ENCODE results near the gene LILRB2.

DNA sequence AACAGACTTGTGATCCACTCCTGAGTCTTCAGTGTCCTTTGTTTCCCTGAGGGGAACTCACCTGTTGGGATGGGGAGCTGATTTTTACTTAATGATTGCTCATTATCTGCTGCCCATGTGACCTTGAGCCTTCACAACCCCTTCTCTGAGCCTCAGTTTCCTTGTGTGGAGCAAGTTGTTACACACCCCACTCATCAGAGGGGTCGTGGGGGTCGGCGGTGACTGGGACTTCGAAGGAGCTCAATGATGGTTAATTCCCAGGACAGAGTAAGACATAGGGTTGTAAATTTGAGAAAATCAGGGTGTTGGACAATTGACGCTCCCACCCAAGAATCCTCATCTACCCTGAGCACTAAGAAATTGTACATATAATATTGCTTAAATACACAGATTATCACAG lies 18.6 kb upstream of the LILRB2 start:
- no peak for TF ChIP-seq CREB1 (IDR thresholded peaks at IDR 0.05)
- no peak for TF ChIP-seq CREB1 (CRISPR knock-in tag; IDR thresholded peaks at IDR 0.05)
- TF ChIP-seq POLR2A (conservative IDR thresholded peaks at IDR 0.05), result no peak
- TF ChIP-seq SOX6 (IDR thresholded peaks at IDR 0.05), result no peak
- no peak for TF ChIP-seq KDM1A (IDR thresholded peaks at IDR 0.05)
- no peak for TF ChIP-seq EZH2 (IDR thresholded peaks at IDR 0.05; ENCODE audit: borderline replicate concordance, low read depth, low read length)
- TF ChIP-seq L3MBTL2 (IDR thresholded peaks at IDR 0.05), result no peak
- TF ChIP-seq ETV6 (IDR thresholded peaks at IDR 0.05; ENCODE audit: borderline replicate concordance in 1 of 2, low read depth in 2 of 2, low read length in 1 of 2), result no peak
- TF ChIP-seq ETV6 (CRISPR knock-in tag; IDR thresholded peaks at IDR 0.05; ENCODE audit: borderline replicate concordance), result no peak
- TF ChIP-seq, protein P1, sequence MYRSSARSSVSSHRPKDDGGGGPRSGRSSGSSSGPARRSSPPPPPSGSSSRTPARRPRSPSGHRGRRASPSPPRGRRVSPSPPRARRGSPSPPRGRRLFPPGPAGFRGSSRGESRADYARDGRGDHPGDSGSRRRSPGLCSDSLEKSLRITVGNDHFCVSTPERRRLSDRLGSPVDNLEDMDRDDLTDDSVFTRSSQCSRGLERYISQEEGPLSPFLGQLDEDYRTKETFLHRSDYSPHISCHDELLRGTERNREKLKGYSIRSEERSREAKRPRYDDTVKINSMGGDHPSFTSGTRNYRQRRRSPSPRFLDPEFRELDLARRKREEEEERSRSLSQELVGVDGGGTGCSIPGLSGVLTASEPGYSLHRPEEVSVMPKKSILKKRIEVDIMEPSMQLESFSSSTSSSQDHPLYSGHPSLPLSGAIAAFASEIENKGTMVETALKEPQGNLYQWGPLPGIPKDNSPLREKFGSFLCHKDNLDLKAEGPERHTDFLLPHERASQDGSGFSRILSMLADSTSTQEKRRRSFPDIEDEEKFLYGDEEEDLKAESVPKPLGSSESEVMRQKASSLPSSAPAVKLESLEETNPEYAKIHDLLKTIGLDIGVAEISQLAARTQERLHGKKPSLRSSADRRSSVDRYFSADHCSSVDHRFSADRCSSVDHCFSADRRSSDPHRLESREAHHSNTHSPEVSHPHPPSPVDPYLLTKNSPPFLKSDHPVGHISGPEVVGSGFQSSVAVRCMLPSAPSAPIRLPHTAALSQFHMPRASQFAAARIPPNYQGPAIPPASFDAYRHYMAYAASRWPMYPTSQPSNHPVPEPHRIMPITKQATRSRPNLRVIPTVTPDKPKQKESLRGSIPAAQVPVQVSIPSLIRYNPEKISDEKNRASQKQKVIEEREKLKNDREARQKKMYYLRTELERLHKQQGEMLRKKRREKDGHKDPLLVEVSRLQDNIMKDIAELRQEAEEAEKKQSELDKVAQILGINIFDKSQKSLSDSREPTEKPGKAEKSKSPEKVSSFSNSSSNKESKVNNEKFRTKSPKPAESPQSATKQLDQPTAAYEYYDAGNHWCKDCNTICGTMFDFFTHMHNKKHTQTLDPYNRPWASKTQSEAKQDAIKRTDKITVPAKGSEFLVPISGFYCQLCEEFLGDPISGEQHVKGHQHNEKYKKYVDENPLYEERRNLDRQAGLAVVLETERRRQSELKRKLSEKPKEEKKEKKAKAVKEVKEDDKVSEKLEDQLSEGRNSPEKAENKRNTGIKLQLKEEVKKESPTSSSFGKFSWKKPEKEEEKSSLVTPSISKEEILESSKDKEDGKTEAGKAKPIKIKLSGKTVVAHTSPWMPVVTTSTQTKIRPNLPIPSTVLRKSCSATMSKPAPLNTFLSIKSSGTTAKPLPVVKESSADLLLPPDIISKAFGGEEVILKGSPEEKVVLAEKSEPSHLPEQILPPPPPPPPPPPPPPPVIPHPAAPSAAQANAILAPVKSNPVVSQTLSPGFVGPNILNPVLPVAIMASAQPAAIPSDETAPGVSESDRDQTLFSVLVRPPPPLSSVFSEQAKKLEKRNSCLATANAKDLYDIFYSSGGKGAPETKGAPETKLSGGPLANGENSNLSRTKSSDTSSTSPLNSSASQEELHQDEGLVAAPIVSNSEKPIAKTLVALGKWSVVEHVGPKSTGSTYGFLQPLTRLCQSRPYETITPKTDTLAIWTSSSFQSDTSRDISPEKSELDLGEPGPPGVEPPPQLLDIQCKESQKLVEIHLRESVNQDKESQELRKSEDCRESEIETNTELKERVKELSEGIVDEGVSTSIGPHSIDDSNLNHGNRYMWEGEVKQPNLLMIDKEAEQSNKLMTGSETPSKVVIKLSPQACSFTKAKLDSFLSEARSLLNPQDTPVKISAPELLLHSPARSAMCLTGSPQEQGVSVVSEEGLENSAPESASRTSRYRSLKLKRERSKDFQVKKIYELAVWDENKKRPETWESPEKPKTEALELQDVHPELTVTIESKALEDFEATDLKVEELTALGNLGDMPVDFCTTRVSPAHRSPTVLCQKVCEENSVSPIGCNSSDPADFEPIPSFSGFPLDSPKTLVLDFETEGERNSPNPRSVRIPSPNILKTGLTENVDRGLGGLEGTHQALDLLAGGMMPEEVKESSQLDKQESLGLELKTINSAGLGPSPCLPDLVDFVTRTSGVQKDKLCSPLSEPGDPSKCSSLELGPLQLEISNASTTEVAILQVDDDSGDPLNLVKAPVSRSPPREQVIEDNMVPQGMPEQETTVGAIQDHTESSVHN (IDR thresholded peaks at IDR 0.05; ENCODE audit: borderline replicate concordance in 1 of 2, low read depth in 1 of 2), result no peak
- TF ChIP-seq HDAC1 (IDR thresholded peaks at IDR 0.05), result no peak
- no peak for TF ChIP-seq FOXA1 (IDR thresholded peaks at IDR 0.05; ENCODE audit: borderline replicate concordance)
- no peak for TF ChIP-seq ZNF263 (CRISPR knock-in tag; IDR thresholded peaks at IDR 0.05; ENCODE audit: borderline replicate concordance)
- no peak for TF ChIP-seq RCOR1 (IDR thresholded peaks at IDR 0.05; ENCODE audit: borderline replicate concordance in 1 of 2, low read depth in 2 of 2, low read length in 2 of 2)
- TF ChIP-seq, protein P2, sequence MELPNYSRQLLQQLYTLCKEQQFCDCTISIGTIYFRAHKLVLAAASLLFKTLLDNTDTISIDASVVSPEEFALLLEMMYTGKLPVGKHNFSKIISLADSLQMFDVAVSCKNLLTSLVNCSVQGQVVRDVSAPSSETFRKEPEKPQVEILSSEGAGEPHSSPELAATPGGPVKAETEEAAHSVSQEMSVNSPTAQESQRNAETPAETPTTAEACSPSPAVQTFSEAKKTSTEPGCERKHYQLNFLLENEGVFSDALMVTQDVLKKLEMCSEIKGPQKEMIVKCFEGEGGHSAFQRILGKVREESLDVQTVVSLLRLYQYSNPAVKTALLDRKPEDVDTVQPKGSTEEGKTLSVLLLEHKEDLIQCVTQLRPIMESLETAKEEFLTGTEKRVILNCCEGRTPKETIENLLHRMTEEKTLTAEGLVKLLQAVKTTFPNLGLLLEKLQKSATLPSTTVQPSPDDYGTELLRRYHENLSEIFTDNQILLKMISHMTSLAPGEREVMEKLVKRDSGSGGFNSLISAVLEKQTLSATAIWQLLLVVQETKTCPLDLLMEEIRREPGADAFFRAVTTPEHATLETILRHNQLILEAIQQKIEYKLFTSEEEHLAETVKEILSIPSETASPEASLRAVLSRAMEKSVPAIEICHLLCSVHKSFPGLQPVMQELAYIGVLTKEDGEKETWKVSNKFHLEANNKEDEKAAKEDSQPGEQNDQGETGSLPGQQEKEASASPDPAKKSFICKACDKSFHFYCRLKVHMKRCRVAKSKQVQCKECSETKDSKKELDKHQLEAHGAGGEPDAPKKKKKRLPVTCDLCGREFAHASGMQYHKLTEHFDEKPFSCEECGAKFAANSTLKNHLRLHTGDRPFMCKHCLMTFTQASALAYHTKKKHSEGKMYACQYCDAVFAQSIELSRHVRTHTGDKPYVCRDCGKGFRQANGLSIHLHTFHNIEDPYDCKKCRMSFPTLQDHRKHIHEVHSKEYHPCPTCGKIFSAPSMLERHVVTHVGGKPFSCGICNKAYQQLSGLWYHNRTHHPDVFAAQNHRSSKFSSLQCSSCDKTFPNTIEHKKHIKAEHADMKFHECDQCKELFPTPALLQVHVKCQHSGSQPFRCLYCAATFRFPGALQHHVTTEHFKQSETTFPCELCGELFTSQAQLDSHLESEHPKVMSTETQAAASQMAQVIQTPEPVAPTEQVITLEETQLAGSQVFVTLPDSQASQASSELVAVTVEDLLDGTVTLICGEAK (IDR thresholded peaks at IDR 0.05), result no peak
- TF ChIP-seq, protein P2 (CRISPR knock-in tag; IDR thresholded peaks at IDR 0.05), result no peak
- TF ChIP-seq HNRNPLL (IDR thresholded peaks at IDR 0.05; ENCODE audit: low read depth, low read length, poor library complexity, severe bottlenecking), result no peak
